ENCODE data around the gene TOP1.

The TOP1 gene

GRCh38 chr20:41148942-41149341 is 120.3 kb downstream of the TOP1 start:
- DNase-seq = no peak

GRCh38 chr20:41150664-41151063 is 122.0 kb downstream of the TOP1 start:
- no peak for DNase-seq

- no peak for DNase-seq
Observed at GRCh38 chr20:41151134-41151869, 122.7 kb downstream of the TOP1 start.

DNA sequence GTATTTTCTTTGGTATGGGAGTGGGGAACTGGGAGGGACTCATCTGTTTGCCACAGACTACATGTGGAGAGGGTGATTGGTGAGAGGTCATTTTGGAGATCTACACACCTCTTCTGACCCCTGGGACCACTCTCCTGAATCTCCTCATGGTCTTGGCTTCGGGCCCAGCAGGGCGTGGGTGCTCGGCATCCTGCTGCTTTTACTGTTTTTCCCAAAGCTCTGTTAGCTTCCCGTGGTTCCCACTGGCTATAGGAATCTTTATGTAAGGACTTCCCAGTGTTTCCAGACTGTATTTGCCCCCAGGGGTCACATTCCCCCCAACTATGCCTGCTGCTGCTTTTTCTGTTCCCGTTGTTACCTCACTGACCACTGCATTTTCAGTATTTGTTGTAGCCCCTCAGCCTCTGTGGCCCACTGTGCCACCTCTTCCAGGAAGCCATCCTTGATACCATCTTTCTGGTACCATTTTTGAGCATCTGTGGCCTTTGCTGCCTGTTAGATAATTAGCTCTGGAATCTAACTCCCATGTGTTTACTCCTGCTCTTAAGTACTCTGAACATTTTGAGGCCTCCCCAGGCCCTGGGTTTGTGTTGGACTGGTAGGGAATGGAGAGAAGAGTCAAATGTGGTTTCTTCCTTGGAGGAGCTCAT is 123.6 kb downstream of the TOP1 start:
- no peak for DNase-seq

GRCh38 chr20:41154436-41155176 is 126.0 kb downstream of the TOP1 start:
- no peak for DNase-seq

GRCh38 chr20:41155261-41155660 is 126.6 kb downstream of the TOP1 start:
- DNase-seq = no peak

DNA sequence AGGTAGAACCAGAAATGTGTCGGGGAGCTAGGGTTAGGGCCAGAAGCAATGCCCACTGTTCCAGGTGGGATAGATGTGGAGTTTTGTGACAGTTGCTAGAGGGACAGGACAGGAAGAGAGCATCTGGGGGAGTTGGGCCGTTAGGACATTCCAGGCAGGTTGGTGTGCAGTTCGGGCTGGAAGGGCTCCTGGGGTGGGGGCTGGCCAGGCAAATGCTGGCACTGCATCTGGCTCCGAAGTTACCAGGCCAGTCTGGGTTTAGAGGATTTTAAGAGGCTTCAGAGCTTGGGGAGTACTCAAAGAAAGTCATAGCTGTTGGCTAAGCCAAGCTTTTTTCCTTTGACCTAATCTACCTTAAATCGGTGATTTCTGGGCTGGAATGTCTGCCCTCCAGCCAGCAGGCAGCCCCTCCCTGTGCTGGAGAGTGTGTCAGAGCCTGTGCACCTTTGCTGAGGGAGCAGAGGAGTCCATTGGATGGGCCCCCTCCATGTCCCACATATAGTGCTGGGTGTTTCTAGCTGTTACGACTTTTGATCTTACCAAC is 129.5 kb downstream of the TOP1 start:
- DNase-seq = no peak

DNA sequence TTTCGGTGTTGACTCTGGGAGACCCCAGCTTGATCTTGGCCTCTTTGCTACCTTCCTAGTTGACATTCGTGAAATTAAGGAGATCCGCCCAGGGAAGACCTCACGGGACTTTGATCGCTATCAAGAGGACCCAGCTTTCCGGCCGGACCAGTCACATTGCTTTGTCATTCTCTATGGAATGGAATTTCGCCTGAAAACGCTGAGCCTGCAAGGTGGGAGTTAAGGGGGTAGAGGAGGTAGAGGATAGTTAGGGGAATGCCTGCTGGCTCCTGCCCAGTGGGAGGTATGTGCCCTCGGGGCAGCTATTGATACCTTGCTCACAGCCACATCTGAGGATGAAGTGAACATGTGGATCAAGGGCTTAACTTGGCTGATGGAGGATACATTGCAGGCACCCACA is 130.9 kb downstream of the TOP1 start:
- no peak for DNase-seq

DNA sequence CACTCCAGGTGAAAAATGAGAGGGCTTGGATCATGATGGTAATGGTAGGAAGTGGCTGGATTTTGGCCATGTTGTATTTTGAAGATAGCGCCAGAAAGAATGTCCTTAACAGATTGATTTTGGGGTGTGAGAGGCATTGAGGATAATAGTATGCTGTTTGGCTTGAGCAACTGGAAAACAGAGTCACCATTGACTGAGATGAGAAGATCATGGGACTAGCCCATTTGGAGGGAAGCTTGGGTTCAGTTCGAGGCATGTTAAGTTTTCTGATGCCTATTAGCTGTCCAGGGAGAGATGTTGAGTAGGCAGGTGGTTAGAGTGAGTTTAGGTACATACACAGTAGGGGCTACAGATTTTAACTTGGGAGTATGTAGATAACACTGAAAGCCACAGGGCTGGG is 132.1 kb downstream of the TOP1 start:
- no peak for DNase-seq

- peak; percentile 92 to 98 for DNase-seq
Observed at GRCh38 chr20:41161886-41162285, 133.3 kb downstream of the TOP1 start.

GRCh38 chr20:41162396-41162795 is 133.8 kb downstream of the TOP1 start:
- DNase-seq = no peak

- no peak for DNase-seq
Observed at GRCh38 chr20:41163821-41164220, 135.2 kb downstream of the TOP1 start.

DNA sequence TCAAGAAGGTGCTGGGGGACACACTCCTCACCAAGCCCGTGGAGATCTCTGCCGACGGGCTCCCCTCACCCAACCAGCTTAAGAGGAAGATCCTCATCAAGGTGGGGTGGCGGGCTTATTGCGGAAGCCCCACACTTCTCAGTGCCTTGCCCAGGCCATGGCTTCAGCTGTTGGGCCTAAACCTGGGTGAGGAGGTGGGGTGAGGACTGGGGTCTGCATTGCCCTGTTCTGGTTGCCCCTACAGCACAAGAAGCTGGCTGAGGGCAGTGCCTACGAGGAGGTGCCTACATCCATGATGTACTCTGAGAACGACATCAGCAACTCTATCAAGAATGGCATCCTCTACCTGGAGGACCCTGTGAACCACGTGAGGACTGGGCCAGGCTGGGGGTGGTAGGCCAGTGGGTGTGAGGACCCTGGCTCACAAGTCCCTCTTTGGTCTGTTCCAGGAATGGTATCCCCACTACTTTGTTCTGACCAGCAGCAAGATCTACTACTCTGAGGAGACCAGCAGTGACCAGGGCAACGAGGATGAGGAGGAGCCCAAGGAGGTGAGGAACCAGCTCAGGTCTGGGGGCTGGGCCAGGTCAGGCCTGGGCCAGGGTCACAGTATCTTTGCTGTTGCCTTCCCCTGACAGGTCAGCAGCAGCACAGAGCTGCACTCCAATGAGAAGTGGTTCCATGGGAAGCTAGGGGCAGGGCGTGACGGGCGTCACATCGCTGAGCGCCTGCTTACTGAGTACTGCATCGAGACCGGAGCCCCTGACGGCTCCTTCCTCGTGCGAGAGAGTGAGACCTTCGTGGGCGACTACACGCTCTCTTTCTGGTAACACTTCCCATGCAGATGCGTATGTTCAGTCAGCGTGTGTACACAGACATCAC is 136.6 kb downstream of the TOP1 start:
- DNase-seq = no peak

- DNase-seq = no peak
Observed at GRCh38 chr20:41166201-41167117, 137.8 kb downstream of the TOP1 start.

GRCh38 chr20:41167118-41167470 is 138.5 kb downstream of the TOP1 start:
- DNase-seq = no peak

- no peak for DNase-seq
Observed at GRCh38 chr20:41167481-41168253, 139.0 kb downstream of the TOP1 start.

- no peak for DNase-seq
Observed at GRCh38 chr20:41168281-41169161, 139.9 kb downstream of the TOP1 start.

DNA sequence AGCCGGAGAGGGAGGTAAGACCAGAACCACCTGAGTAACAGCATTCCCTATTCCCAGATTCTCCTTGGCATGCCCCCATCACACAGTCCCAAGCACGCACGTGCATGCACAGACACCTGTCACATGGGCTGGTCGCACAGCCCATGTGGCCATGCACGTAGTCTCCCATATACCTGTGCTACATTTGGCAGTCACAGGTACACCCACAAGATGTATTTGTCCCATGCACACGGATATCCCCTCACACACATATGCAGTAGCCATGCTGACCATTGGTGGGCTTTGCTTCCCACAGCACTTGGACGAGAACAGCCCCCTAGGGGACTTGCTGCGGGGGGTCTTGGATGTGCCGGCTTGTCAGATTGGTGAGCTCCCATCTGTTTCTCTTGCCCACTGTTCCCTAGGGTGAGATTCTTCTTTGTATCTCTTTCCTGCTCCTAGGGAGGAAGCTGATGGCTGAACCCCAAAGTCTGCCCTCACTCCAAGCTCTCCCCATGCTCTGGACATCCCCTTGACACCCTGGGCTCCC is 140.6 kb downstream of the TOP1 start:
- no peak for DNase-seq

DNA sequence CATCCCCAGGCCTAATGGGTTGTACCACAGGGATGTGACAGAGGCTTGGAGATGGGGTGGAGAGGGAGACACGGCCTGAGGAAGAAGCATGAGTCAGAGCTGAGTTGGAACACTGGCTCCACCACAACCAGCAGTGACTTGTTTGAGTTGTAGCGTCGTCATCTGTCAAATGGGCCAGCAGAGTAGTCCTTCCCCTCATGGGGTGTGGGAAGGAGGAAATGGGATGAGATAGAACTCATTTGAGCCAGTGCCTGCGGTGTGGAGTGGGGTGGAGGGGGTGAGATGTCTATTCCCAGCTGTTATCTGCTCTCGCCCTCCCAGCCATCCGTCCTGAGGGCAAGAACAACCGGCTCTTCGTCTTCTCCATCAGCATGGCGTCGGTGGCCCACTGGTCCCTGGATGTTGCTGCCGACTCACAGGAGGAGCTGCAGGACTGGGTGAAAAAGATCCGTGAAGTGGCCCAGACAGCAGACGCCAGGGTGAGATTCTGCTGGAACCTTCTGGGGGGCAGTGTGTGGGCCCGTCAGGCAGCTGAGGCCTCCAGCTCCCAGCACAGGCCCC is 141.2 kb downstream of the TOP1 start:
- no peak for DNase-seq

Measured in cerebellar nuclear complex (tissue), 1 donor.